Measurements from ENCODE around the gene PRRC2B.
A peak's percentile ranks its signal among the peaks of the same experiment; 100 is the strongest.
"Not testable (repeated sequence)": the region's sequence is repeated elsewhere in the genome, so short reads cannot be mapped to it uniquely, and the experiment has no call there.

Gene PRRC2B

GRCh38 chr9:131393622-131394463, at the start of gene PRRC2B:
TSS of gene PRRC2B (plus strand) at chr9:131394086. CDS start at chr9:131430145, 36,059 bp downstream.
- DNase-seq: peak; percentile 86

- not testable (repeated sequence) for DNase-seq
Observed at GRCh38 chr9:131344931-131345535, 48.9 kb upstream of the PRRC2B start.

GRCh38 chr9:131346559-131346958, 47.3 kb upstream of the PRRC2B start:
- no peak for DNase-seq

- no peak for DNase-seq
Observed at GRCh38 chr9:131347376-131348020, 46.4 kb upstream of the PRRC2B start.

- DNase-seq: no peak
Observed at GRCh38 chr9:131348631-131349521, 45.0 kb upstream of the PRRC2B start.

GRCh38 chr9:131349522-131349880, 44.4 kb upstream of the PRRC2B start:
- no peak for DNase-seq

- DNase-seq: peak; percentile 89
Observed at GRCh38 chr9:131349881-131350563, 43.9 kb upstream of the PRRC2B start.

GRCh38 chr9:131356479-131356878, 37.4 kb upstream of the PRRC2B start:
- not testable (repeated sequence) for DNase-seq

- no peak for DNase-seq
Observed at GRCh38 chr9:131358556-131358955, 35.3 kb upstream of the PRRC2B start.

- DNase-seq: peak; percentile 39
Observed at GRCh38 chr9:131361202-131361833, 32.6 kb upstream of the PRRC2B start.

- DNase-seq: no peak
Observed at GRCh38 chr9:131365546-131365945, 28.3 kb upstream of the PRRC2B start.

GRCh38 chr9:131366761-131367401, 27.0 kb upstream of the PRRC2B start:
- DNase-seq: no peak

GRCh38 chr9:131367450-131367849, 26.4 kb upstream of the PRRC2B start:
- DNase-seq: no peak

GRCh38 chr9:131370638-131371037, 23.2 kb upstream of the PRRC2B start:
- DNase-seq: no peak

- DNase-seq: not testable (repeated sequence)
Observed at GRCh38 chr9:131372599-131372973, 21.3 kb upstream of the PRRC2B start.

GRCh38 chr9:131374638-131375037, 19.2 kb upstream of the PRRC2B start:
- not testable (repeated sequence) for DNase-seq

- no peak for DNase-seq
Observed at GRCh38 chr9:131379056-131379455, 14.8 kb upstream of the PRRC2B start.

- DNase-seq: no peak
Observed at GRCh38 chr9:131382850-131383729, 10.8 kb upstream of the PRRC2B start.

GRCh38 chr9:131385296-131385695, 8.6 kb upstream of the PRRC2B start:
- no peak for DNase-seq

GRCh38 chr9:131386281-131386680, 7.6 kb upstream of the PRRC2B start:
- no peak for DNase-seq

All from activated CD8-positive, alpha-beta memory T cell treated with anti-CD3 and anti-CD28 coated beads, Interleukin-2, amount 50 U/mL, for 4 hours (primary cell).